IMR-90 (cell line): ENCODE measurements around the gene PRCD. TPM values are rescaled to one million over a fixed set of nuclear protein-coding genes. Genes with fewer than 3 reads are reported as not detected.

Experiments
- ATAC-seq: fragments of 200-7000 bp; cut with Tn5 transposase; 2 replicates; pipeline ENCODE4 v1.9.1; 2020; ENCODE audit warnings: low read depth, mild to moderate bottlenecking, moderate library complexity
- BruUV-seq: library from RNA; stranded (reverse); fragments of 400-500 nt; replicated peaks from 2 replicates; lab custom pipeline; 2021; lab: Mats Ljungman, UMichigan
- CTCF ChIA-PET: fragments of 300-600 bp; formaldehyde crosslinking; extraction: SDS; loops from one replicate; lab custom pipeline; 2021; ENCODE audit warnings: antibody characterized with exemption; lab: Yijun Ruan, JAX
- POLR2A ChIA-PET: fragments of 300-600 bp; sonication (Branson Sonifier 250); formaldehyde crosslinking; loops from one replicate; lab custom pipeline; 2022; ENCODE audit warnings: antibody characterized with exemption; ENCODE audit not compliant: unreplicated experiment; lab: Charles Lee
- DNase-seq: peaks from one replicate; pipeline ENCODE4 v3.0.0; 2013
- H2AFZ ChIP-seq: replicated peaks from 2 replicates; pipeline ENCODE3; 2013; ENCODE audit warnings: low read length, mild to moderate bottlenecking; ENCODE audit not compliant: poor library complexity
- H2AK5ac ChIP-seq: 2 replicates; pipeline ENCODE4 v1.6.1; 2013; ENCODE audit warnings: low read depth, low read length, inconsistent platforms
- H2AK9ac ChIP-seq: replicated peaks from 2 replicates; pipeline ENCODE3; 2013; ENCODE audit warnings: mild to moderate bottlenecking, low read depth, low read length, moderate library complexity; ENCODE audit not compliant: poor library complexity
- H2BK120ac ChIP-seq: 2 replicates; pipeline ENCODE4 v1.6.1; 2013; ENCODE audit warnings: low read depth, low read length, inconsistent platforms
- H2BK15ac ChIP-seq: 3 replicates; pipeline ENCODE4 v1.6.1; 2013; ENCODE audit warnings: low read depth, low read length, inconsistent platforms
- H2BK20ac ChIP-seq: 2 replicates; pipeline ENCODE4 v1.6.1; 2013; ENCODE audit warnings: low read depth, mild to moderate bottlenecking, inconsistent platforms, low read length, moderate library complexity
- H2BK5ac ChIP-seq: 2 replicates; pipeline ENCODE4 v1.6.1; 2013; ENCODE audit warnings: mild to moderate bottlenecking, low read depth, low read length, inconsistent platforms; ENCODE audit not compliant: poor library complexity, severe bottlenecking
- H3K14ac ChIP-seq: replicated peaks from 2 replicates; pipeline ENCODE4 v1.6.1; 2013; ENCODE audit warnings: low read depth, low read length, inconsistent platforms
- H3K18ac ChIP-seq: 2 replicates; pipeline ENCODE4 v1.6.1; 2013; ENCODE audit warnings: low read depth, low read length, control low read depth
- H3K23ac ChIP-seq: 2 replicates; pipeline ENCODE4 v1.6.1; 2013; ENCODE audit warnings: low read depth, low read length, inconsistent platforms
- H3K27ac ChIP-seq: 2 replicates; pipeline ENCODE4 v1.5.1; 2013; ENCODE audit warnings: mild to moderate bottlenecking, control low read depth, low read length; ENCODE audit not compliant: insufficient read depth
- H3K27me3 ChIP-seq: 2 replicates; pipeline ENCODE4 v1.6.1; 2013; ENCODE audit warnings: low read length; ENCODE audit not compliant: control insufficient read depth, insufficient read depth
- H3K36me3 ChIP-seq: 2 replicates; pipeline ENCODE4 v1.6.1; 2013; ENCODE audit warnings: low read length, mixed read lengths; ENCODE audit not compliant: control insufficient read depth, insufficient read depth
- H3K4ac ChIP-seq: 2 replicates; pipeline ENCODE4 v1.6.1; 2013; ENCODE audit warnings: low read depth, low read length, inconsistent platforms
- H3K4me1 ChIP-seq: 2 replicates; pipeline ENCODE4 v1.6.1; 2013; ENCODE audit warnings: low read length, mixed read lengths; ENCODE audit not compliant: control insufficient read depth, insufficient read depth
- H3K4me2 ChIP-seq: 2 replicates; pipeline ENCODE4 v1.6.1; 2013; ENCODE audit warnings: low read depth, mild to moderate bottlenecking, control low read depth, low read length, moderate library complexity
- H3K4me3 ChIP-seq: 2 replicates; pipeline ENCODE4 v1.5.1; 2013; ENCODE audit warnings: low read depth, mild to moderate bottlenecking, control low read depth, low read length, moderate library complexity; ENCODE audit not compliant: insufficient read depth
- H3K56ac ChIP-seq: 2 replicates; pipeline ENCODE4 v1.6.1; 2013; ENCODE audit warnings: low read length, inconsistent platforms; ENCODE audit not compliant: insufficient read depth; ENCODE audit errors: extremely low read depth
- H3K79me1 ChIP-seq, 2 experiments: 2 replicates each; pipeline ENCODE4 v1.6.1; 2013; ENCODE audit warnings: low read length in 2 of 2, inconsistent platforms in 1 of 2, low read depth in 1 of 2
- H3K9ac ChIP-seq: 2 replicates; pipeline ENCODE4 v1.6.1; 2013; ENCODE audit warnings: low read depth, low read length, control low read depth
- H3K9me1 ChIP-seq: 2 replicates; pipeline ENCODE4 v1.6.1; 2013; ENCODE audit warnings: low read length, inconsistent platforms; ENCODE audit not compliant: insufficient read depth
- H3K9me3 ChIP-seq: 2 replicates; pipeline ENCODE4 v1.6.1; 2013; ENCODE audit warnings: low read length; ENCODE audit not compliant: control insufficient read depth, insufficient read depth
- H4K20me1 ChIP-seq: 2 replicates; pipeline ENCODE4 v1.6.1; 2013; ENCODE audit warnings: low read length, inconsistent platforms; ENCODE audit not compliant: insufficient read depth
- H4K5ac ChIP-seq: 2 replicates; pipeline ENCODE4 v1.6.1; 2013; ENCODE audit warnings: mild to moderate bottlenecking, low read depth, low read length, control low read depth
- H4K8ac ChIP-seq, 2 experiments: 2 replicates each; pipeline ENCODE4 v1.6.1; 2013; ENCODE audit warnings: low read depth in 2 of 2, low read length in 2 of 2, control low read depth in 1 of 2, inconsistent platforms in 1 of 2
- H4K91ac ChIP-seq: 2 replicates; pipeline ENCODE4 v1.6.1; 2013; ENCODE audit warnings: low read depth, low read length, inconsistent platforms; ENCODE audit not compliant: insufficient read depth
- CEBPB ChIP-seq: IDR thresholded peaks from 2 replicates; pipeline ENCODE4 v1.6.1; 2012; ENCODE audit warnings: low read depth, low read length, improper control_type of control experiment
- CTCF ChIP-seq: conservative IDR thresholded peaks from 2 replicates; pipeline ENCODE4 v1.5.1; 2012; ENCODE audit warnings: mild to moderate bottlenecking, low read depth, low read length, improper control_type of control experiment
- FOS ChIP-seq: fragments of 150-350 bp; IDR thresholded peaks from 2 replicates; pipeline ENCODE4 v1.6.1; 2016; ENCODE audit warnings: low read depth, low read length
- MAFK ChIP-seq: IDR thresholded peaks from 2 replicates; pipeline ENCODE4 v1.6.1; 2012; ENCODE audit warnings: low read depth, low read length, improper control_type of control experiment
- MXI1 ChIP-seq: IDR thresholded peaks from 2 replicates; pipeline ENCODE4 v1.6.1; 2012; ENCODE audit warnings: low read depth, mild to moderate bottlenecking, low read length, moderate library complexity, borderline replicate concordance
- RAD21 ChIP-seq: IDR thresholded peaks from 2 replicates; pipeline ENCODE4 v1.6.1; 2012; ENCODE audit warnings: low read length, improper control_type of control experiment
- RFX5 ChIP-seq: IDR thresholded peaks from 2 replicates; pipeline ENCODE4 v1.8.0; 2012; ENCODE audit warnings: low read depth, mild to moderate bottlenecking, low read length, moderate library complexity
- WGBS, 2 experiments: methylation state at CpG; one replicate each; pipeline versions ENCODE4 v1.1.5 to v1.1.7; 2013; ENCODE audit warnings: missing lambda C conversion rate in 2 of 2; ENCODE audit not compliant: insufficient read length in 1 of 2; ENCODE audit errors: extremely low coverage in 2 of 2; 5-methylcytosine and 5-hydroxymethylcytosine counted together
- dilution Hi-C: fragments of 300-500 bp; cut with HindIII; formaldehyde crosslinking; loops from one replicate; pipeline ENCODE4 v1.14.3; 2018; ENCODE audit warnings: low sequenced_read_pairs; ENCODE audit not compliant: unreplicated experiment
- in situ Hi-C: fragments of 300-500 bp; cut with MboI; formaldehyde crosslinking; loops from 3 replicates; pipeline ENCODE4 v1.14.3; 2019; ENCODE audit warnings: low sequenced_read_pairs, inconsistent platforms, mixed read lengths
- intact Hi-C: fragments of 100-400 bp; cut with micrococcal nuclease; formaldehyde crosslinking; loops from 2 replicates; pipeline ENCODE4 v1.10.0; 2022
- polyA plus RNA-seq, 3 experiments: library from polyadenylated mRNA; depleted of rRNA; stranded (reverse); fragments of >200 nt; gene quantifications; 2 replicates each; pipeline ENCODE4 v1.2.3, GENCODE V29; 2012; ENCODE audit warnings: low replicate concordance in 1 of 3
- total RNA-seq: library from RNA; depleted of rRNA; stranded (reverse); fragments of >200 nt; gene quantifications from 2 replicates; pipeline ENCODE4 v1.2.3, GENCODE V29; 2012

PRCD gene
- total and polyA plus RNA-seq, 2 of the 4 experiments (the other 2 are of a cell fraction), result 0.32 TPM; not detected in 1

- Histone ChIP-seq H3K4me3 (no peak overlapping the region), H3K18ac (no peak overlapping the region), H2BK120ac (no peak overlapping the region), H3K27ac (no peak overlapping the region), H4K20me1 (no peaks in the 10 kb centered on the region), H3K9me3 (no peaks in the 10 kb centered on the region), H3K23ac (no peak overlapping the region), H3K27me3 (no peaks in the 10 kb centered on the region), H4K91ac (no peak overlapping the region), H2AK5ac (peak overlapping the region; percentile 50; the same call in 1 of the 2 replicates), H4K8ac (no peak overlapping the region), H3K9me1 (peaks cover 3% of the 10 kb centered on the region; the same call in 1 of the 2 replicates), H2AK9ac (no peak overlapping the region), H3K4me2 (no peak overlapping the region), H3K4ac (no peak overlapping the region), H3K79me1 (no peaks in the 10 kb centered on the region), H2AFZ (no peak overlapping the region), H2BK20ac (no peak overlapping the region), H3K36me3 (no peaks in the 10 kb centered on the region), H2BK15ac (no peak overlapping the region), H3K56ac (no peak overlapping the region), H3K9ac (no peak overlapping the region), H4K5ac (no peak overlapping the region), H2BK5ac (no peak overlapping the region), H3K14ac (no peak overlapping the region), H3K4me1 (peaks cover 2% of the 10 kb centered on the region; the same call in 1 of the 2 replicates)
- ChIA-PET POLR2A (no interaction called here), CTCF (no interaction called here)
- in situ Hi-C loops, result no loop called here
- DNase-seq (no peak), ATAC-seq (no peak)
- TF ChIP-seq FOS (no peak), CTCF (no peak), RFX5 (no peak), MXI1 (no peak), CEBPB (no peak), RAD21 (no peak), MAFK (no peak)
- WGBS, 2 experiments, result 86% methylated on average over 5 of the region's 9 CpGs; no CpG with 5 or more reads in 1 of the 2 experiments
- no TSS peak for BruUV-seq
- dilution Hi-C loops, result no loop called here
- intact Hi-C loops, result no loop called here
Measured at GRCh38 chr17:76576189-76576588, 36.3 kb downstream of the PRCD start.
